ENCODE measurements around the gene ADCY4.
"Not testable (repeated sequence)": the region's sequence is repeated elsewhere in the genome, so short reads cannot be mapped to it uniquely, and the experiment has no call there.

ADCY4 gene

GRCh38 chr14:24334431-24335291, at the start of gene ADCY4:
ADCY4 (minus strand) TSS chr14:24335071; CDS start chr14:24334652, 419 bp downstream.
- peak; percentile 31 for DNase-seq

- DNase-seq, result no peak
Observed at GRCh38 chr14:24384169-24384568, 49.3 kb upstream of the ADCY4 start.

GRCh38 chr14:24382064-24382371, 47.1 kb upstream of the ADCY4 start:
- no peak for DNase-seq

- no peak for DNase-seq
Observed at GRCh38 chr14:24381363-24382063, 46.6 kb upstream of the ADCY4 start.

GRCh38 chr14:24379907-24380730, 45.2 kb upstream of the ADCY4 start:
- DNase-seq, result no peak

- DNase-seq, result peak; percentile 69
Observed at GRCh38 chr14:24378981-24379906, 44.4 kb upstream of the ADCY4 start.

GRCh38 chr14:24378327-24378726, 43.5 kb upstream of the ADCY4 start:
- DNase-seq, result no peak

- DNase-seq, result peak; percentile 51
Observed at GRCh38 chr14:24377657-24378056, 42.8 kb upstream of the ADCY4 start.

- no peak for DNase-seq
Observed at GRCh38 chr14:24377126-24377525, 42.3 kb upstream of the ADCY4 start.

GRCh38 chr14:24376448-24377070, 41.7 kb upstream of the ADCY4 start:
- DNase-seq, result no peak

- DNase-seq, result peak; percentile 81
Observed at GRCh38 chr14:24372701-24373416, 38.0 kb upstream of the ADCY4 start.

GRCh38 chr14:24371605-24372004, 36.7 kb upstream of the ADCY4 start:
- not testable (repeated sequence) for DNase-seq

- no peak for DNase-seq
Observed at GRCh38 chr14:24370748-24371147, 35.9 kb upstream of the ADCY4 start.

- DNase-seq, result no peak
Observed at GRCh38 chr14:24369907-24370687, 35.2 kb upstream of the ADCY4 start.

GRCh38 chr14:24369463-24369862, 34.6 kb upstream of the ADCY4 start:
- no peak for DNase-seq

GRCh38 chr14:24368562-24369252, 33.8 kb upstream of the ADCY4 start:
- peak; percentile 90 for DNase-seq

- peak; percentile 72 for DNase-seq
Observed at GRCh38 chr14:24368212-24368561, 33.3 kb upstream of the ADCY4 start.

GRCh38 chr14:24367514-24368211, 32.8 kb upstream of the ADCY4 start, which contains the start of gene NFATC4:
NFATC4 (plus strand) TSS chr14:24368184; CDS start chr14:24368341, 157 bp downstream.
- DNase-seq, result peak; percentile 97

Measured in NCI-H69 (cell line).